ENCODE data around the gene SHOC1.

SHOC1 gene

GRCh38 chr9:111838439-111838838, 43.7 kb upstream of the SHOC1 start:
- no peaks in the 10 kb centered on the region for H3K4me1 Mint-ChIP-seq
- peaks cover 7% of the 10 kb centered on the region for H3K27me3 Mint-ChIP-seq (ENCODE audit: low read depth, poor library complexity)
- no peak for DNase-seq
- H3K9me3 Mint-ChIP-seq: no peaks in the 10 kb centered on the region
- TF ChIP-seq, protein P1, sequence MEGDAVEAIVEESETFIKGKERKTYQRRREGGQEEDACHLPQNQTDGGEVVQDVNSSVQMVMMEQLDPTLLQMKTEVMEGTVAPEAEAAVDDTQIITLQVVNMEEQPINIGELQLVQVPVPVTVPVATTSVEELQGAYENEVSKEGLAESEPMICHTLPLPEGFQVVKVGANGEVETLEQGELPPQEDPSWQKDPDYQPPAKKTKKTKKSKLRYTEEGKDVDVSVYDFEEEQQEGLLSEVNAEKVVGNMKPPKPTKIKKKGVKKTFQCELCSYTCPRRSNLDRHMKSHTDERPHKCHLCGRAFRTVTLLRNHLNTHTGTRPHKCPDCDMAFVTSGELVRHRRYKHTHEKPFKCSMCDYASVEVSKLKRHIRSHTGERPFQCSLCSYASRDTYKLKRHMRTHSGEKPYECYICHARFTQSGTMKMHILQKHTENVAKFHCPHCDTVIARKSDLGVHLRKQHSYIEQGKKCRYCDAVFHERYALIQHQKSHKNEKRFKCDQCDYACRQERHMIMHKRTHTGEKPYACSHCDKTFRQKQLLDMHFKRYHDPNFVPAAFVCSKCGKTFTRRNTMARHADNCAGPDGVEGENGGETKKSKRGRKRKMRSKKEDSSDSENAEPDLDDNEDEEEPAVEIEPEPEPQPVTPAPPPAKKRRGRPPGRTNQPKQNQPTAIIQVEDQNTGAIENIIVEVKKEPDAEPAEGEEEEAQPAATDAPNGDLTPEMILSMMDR (IDR thresholded peaks at IDR 0.05): no peak
- H3K36me3 Mint-ChIP-seq (ENCODE audit: low read depth): no peaks in the 10 kb centered on the region
- no peak overlapping the region for H3K4me3 Mint-ChIP-seq
- no peak overlapping the region for H3K27ac Mint-ChIP-seq

GRCh38 chr9:111836311-111836710, 41.6 kb upstream of the SHOC1 start:
- DNase-seq: no peak
- Mint-ChIP-seq H3K9me3 (no peaks in the 10 kb centered on the region), H3K4me1 (no peaks in the 10 kb centered on the region), H3K4me3 (no peak overlapping the region), H3K27me3 (ENCODE audit: low read depth, poor library complexity) (peaks cover 12% of the 10 kb centered on the region), H3K27ac (no peak overlapping the region), H3K36me3 (ENCODE audit: low read depth) (no peaks in the 10 kb centered on the region)
- TF ChIP-seq, protein P1 (IDR thresholded peaks at IDR 0.05): no peak

GRCh38 chr9:111833941-111834340, 39.2 kb upstream of the SHOC1 start:
- Mint-ChIP-seq H3K4me3 (no peak overlapping the region), H3K9me3 (no peaks in the 10 kb centered on the region), H3K27ac (no peak overlapping the region), H3K27me3 (ENCODE audit: low read depth, poor library complexity) (peaks cover 18% of the 10 kb centered on the region), H3K36me3 (ENCODE audit: low read depth) (no peaks in the 10 kb centered on the region), H3K4me1 (no peaks in the 10 kb centered on the region)
- TF ChIP-seq, protein P1 (IDR thresholded peaks at IDR 0.05): no peak
- DNase-seq: no peak

DNA sequence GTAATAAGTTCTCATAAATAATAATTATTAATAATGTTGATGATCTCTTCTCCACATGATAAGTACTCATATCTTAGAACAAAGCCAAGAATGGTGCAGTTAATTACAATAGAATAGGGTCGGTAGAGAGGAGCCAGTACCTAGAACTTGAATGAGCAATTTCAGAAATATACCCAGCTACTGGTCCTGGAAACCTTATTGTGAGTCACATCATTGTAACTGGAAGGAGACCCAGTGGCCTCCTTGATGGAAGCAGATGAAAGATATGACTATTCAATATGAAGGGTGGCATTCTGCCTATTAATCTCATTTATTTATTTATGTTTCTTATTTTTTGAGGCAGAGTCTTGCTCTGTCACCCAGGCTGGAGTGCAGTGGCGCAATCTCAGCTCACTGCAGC, 37.7 kb upstream of the SHOC1 start:
- H3K9me3 Mint-ChIP-seq: no peaks in the 10 kb centered on the region
- TF ChIP-seq, protein P1 (IDR thresholded peaks at IDR 0.05): no peak
- H3K4me1 Mint-ChIP-seq: no peaks in the 10 kb centered on the region
- no peak overlapping the region for H3K27ac Mint-ChIP-seq
- no peaks in the 10 kb centered on the region for H3K36me3 Mint-ChIP-seq (ENCODE audit: low read depth)
- no peak overlapping the region for H3K4me3 Mint-ChIP-seq
- no peak for DNase-seq
- H3K27me3 Mint-ChIP-seq (ENCODE audit: low read depth, poor library complexity): peaks cover 21% of the 10 kb centered on the region

GRCh38 chr9:111831371-111832108, 36.8 kb upstream of the SHOC1 start:
- Mint-ChIP-seq H3K9me3 (no peaks in the 10 kb centered on the region), H3K4me3 (no peak overlapping the region), H3K4me1 (no peaks in the 10 kb centered on the region), H3K36me3 (ENCODE audit: low read depth) (no peaks in the 10 kb centered on the region), H3K27ac (no peak overlapping the region), H3K27me3 (ENCODE audit: low read depth, poor library complexity) (peaks cover 24% of the 10 kb centered on the region)
- TF ChIP-seq, protein P1 (IDR thresholded peaks at IDR 0.05): no peak
- DNase-seq: no peak

DNA sequence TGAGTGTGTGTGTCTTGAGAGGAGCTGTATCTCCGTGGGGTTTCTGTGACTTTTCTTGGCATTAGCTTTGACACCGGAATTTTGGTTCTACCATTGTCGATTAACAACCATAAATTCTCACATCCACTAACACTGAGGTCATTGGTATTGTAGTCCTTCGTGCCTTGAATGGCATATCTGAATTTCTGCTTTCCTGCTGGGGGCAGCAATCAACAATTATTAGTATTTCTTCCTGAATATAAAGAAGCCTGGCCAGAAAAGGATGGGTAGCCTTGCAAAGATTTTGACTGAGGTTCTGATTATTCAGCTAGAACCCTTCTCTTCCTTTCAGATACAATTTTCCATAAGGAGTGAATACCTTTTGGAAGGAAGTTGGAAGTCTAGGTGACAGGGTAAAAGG, 33.5 kb upstream of the SHOC1 start:
- Mint-ChIP-seq H3K4me3 (no peak overlapping the region), H3K27me3 (ENCODE audit: low read depth, poor library complexity) (peaks cover 19% of the 10 kb centered on the region), H3K27ac (no peak overlapping the region), H3K9me3 (no peaks in the 10 kb centered on the region), H3K36me3 (ENCODE audit: low read depth) (no peaks in the 10 kb centered on the region), H3K4me1 (no peaks in the 10 kb centered on the region)
- DNase-seq: no peak
- TF ChIP-seq, protein P1 (IDR thresholded peaks at IDR 0.05): no peak
